Caki2 (cell line): ENCODE measurements around the gene LEKR1. TPM values are rescaled to one million over a fixed set of nuclear protein-coding genes. Genes with fewer than 3 reads are reported as not detected.

Source experiments
- DNase-seq: peaks from one replicate; pipeline ENCODE4 v3.0.0-alpha.2; 2015; ENCODE audit warnings: low read depth
- in situ Hi-C: cut with HindIII; loops from 2 replicates; pipeline ENCODE4 v1.10.0; 2016; ENCODE audit warnings: low sequenced_read_pairs, low pct_unique_long_range_greater_than_20kb, mixed read lengths
- total RNA-seq: library from RNA; depleted of rRNA; stranded (reverse); fragments of >200 nt; shearing (Covaris generic); gene quantifications from 2 replicates; pipeline ENCODE4 v1.2.3, GENCODE V29; 2014; ENCODE audit warnings: low replicate concordance

Gene LEKR1
- total RNA-seq, 1 experiment from 2014 or later = not detected

DNA sequence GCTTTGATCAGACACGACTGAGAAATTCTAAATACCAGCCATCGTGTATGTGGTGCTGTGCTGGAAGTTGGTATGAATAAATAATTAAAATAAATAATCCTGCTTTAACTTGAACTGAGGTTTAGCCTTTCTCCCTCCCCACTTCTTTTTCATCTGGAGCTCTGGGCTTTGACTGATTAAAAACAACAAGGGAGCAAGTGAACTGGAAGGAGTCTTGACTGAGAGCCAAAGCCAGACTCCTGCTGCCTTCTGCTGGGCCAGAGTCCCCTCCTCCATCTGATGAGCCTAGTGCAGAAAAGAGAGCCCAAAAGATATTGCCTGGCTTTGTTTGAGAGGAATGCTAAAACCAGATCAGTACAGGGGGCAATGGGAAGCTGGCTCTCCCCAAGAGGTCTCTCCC is 237.8 kb downstream of the LEKR1 start:
- DNase-seq = no peak
- in situ Hi-C loops = no loop called here

DNA sequence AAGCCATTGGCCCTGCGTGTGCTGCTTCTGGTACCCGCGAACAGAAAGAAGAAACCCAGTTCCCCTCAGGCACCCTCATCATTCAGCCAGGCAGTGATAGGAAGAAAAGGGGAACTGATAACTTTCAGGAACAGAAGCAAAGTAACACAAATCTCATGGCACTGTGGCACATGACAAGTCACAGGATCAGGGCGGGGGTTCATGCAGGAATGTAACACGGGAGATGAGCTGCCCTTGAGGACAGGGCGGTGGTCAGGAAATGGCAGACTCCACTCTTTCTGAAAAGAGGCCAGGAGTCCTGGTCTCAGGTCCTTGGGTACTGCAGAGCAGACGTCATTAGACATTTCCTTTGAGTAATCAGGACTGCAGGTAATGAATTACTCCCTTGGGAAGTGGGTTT is 238.2 kb downstream of the LEKR1 start:
- in situ Hi-C loops = no loop called here
- DNase-seq = no peak

DNA sequence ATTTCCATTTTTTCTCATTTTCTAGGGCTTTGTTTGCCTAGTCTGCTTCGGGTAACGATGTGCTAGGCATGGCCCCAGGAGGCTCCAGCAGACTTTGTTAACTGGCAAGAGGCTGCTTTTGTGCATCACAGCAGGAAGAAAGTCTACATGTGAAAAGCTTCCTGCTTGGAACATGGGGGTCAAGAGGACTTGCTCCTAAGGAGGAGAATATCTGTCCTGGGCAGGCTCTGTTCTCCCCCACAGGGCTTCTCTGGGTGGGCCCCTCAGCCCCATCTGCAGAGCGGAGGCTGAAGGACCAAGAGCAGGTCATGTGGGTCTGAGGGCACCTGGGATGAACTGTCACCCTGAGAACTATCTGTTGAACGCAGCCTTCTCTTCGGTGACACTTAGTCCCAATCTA is 239.0 kb downstream of the LEKR1 start:
- no peak for DNase-seq
- in situ Hi-C loops = no loop called here

DNA sequence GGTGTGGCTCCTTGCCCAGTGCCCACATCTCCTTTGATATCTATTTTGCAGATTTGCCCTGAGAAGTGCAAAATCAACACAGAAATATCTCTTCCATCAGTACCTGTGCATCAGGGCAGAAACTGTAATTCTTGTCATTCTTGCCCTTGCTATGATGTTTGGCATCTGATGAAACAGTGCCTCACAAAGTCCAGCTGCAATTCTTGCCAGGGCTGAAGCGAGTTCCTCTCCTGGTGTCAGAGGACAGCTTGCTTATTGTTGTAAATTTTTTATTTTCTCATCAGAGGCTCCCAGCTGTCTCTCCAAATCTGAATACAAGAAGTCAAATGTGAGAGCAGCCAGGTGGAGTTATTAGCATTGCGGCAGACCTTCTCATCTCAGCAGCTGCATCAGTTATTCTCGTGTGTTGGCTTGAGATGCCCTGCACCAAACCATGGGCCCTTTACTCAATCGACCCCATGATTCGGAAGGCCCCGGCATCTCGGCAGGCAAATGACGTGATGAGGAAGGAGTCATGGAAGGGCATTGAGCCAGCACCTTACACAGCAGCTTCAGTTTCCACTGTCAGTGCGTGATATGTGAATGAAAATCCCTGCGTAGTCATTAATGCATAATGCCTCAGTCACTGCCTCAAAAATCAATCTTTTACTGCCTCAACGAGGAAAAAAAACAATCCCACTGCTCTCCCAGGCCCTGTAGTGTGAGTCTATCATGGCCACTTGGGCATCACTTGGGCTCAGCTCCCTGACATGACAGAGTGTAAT is 240.4 kb downstream of the LEKR1 start:
- in situ Hi-C loops = no loop called here
- no peak for DNase-seq

DNA sequence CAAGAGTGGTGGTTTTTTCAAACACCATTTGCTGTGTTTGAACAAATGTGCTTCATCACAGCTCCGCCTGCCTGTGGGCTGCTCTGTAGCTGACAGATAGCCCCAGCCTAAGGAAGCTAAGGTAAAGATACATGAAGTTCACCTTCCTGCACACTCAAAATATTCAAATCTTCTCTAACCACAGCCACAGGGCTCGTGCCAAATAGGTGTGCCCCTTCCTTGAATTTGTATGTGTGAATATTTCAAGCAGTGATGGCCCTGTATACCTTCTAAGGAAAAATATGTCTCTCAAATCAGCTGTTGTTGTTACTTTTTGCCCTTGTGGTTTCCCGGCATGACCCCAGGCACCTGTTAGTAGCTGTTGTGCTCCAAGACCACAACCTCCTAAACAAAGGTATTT is 241.0 kb downstream of the LEKR1 start:
- in situ Hi-C loops = no loop called here
- no peak for DNase-seq

DNA sequence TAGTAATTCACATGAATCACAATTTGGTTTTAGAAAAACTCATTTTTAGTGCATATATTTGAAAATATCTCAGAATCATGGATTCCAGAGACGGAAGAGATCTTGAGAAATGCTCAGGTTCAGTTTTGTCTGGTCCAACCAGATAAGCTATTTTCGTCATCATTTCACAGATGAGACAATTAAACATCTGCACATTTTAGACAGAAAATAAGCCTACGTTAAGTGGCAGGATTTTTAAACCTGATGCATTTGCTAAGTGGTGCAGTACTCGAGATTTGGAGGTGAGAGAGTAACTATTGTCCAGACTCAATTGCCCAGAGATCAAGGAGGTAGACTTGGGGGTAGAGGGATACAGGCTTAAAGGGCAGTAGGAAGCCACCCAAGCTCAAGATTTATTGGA is 243.3 kb downstream of the LEKR1 start:
- in situ Hi-C loops = no loop called here
- DNase-seq = no peak

DNA sequence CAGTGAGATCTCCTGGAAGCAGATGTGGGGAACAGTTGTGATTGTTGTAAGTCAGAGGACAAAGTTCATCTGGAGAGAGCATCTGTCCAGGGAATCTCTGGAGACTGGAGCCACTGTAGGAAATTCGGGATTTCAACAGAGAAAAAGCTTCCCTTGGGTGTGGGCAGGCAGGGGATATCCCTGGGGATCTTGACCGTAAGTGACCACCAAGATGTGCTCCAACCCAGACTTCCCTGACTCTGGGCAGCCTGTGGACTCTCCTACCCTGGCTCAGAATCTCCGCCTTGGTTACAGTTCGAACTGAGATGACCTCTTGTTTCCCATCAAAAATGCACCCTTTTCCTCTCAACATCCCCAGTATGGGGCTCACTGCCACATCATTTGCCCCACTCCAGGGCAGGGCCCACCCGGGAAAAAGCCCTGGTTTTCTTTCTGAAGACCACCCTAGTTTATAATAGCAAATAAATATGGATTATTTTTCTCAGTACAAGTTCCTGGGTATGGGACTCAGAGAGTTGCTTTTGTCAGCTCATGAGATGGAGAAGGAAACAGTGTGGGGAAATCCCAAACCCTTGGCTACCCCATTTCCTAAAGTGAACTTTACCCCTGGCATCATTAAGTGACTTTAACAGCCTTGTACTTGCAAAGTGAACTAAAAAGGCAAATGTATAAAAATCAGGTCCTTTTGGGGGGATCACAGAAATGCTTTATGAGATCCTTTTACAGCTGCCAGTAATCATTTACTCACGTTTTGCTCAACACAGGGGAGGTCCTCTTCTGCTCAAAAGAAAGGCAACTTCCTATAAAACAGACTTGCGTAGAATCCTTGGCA is 243.9 kb downstream of the LEKR1 start:
- no peak for DNase-seq
- in situ Hi-C loops = no loop called here

DNA sequence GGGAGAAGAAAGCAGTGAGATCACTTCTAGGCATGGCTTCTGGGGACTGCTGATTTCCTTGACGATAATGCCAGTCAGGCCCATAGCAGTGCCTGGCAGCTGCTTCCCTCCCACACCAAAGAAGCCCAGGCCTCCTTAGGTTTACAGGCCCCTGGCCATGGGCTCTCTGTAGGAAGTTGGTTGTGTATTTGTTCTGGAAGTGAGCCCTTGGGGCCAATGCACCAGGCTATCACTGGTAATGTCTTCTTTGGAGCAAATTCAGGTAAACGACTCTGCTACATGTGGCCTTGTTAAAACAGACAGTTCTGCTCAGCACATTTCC is 244.5 kb downstream of the LEKR1 start:
- in situ Hi-C loops = no loop called here
- DNase-seq = no peak

DNA sequence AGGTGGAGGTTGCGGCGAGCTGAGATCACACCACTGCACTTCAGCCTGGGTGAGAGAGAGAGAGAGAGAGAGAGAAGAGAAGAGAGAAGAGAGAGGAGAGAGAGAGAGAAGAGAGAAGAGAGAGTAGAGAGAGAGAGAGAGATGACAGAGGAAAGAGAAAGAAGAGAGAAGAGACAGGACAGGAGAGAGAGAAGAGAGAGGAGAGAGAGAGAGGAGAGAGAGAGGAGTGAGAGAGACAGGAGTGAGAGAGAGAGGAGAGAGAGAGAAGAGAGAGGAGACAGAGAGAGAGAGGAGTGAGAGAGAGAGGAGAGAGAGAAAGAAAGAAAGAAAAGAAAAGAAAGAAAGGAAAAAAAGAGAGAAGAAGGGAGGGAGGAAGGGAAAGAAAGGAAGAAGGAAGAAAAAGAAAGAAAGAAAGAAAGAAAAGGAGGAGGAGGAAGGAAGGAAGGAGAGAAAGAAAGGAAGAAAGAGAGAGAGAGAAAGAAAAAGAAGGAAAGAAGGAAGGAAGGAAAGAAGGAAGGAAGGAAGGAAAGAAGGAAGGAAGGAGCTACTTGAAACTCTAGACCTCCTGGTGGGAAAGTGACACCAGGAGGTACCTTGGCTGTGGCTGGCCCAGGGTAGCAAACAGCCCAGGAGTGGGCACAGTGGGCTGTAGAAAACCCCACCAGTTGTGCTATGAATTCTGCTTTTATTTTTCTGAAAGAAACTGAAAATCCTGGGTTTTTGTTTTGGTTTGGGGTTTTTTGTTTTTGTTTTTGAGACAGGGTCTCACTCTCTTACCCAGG is 245.8 kb downstream of the LEKR1 start:
- in situ Hi-C loops = no loop called here
- no peak for DNase-seq

DNA sequence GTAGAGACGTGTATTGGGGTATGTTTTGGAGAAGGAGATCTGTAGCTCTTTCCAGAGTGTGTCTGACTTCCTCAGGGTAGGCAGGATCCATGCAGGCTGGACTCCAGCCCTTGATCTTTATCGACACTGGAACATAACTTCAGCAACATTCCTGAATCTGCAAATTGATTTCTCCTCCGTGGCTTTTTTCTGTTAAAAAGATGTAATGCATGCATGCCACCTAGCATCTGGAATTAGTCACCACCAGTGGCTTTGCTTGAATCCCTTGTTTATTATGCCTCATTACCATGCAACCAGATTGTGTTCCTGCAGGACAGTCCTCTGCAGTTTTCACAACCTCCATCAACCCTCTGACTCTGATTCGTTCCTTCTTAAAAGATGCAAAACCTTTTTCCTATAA is 247.7 kb downstream of the LEKR1 start:
- DNase-seq = no peak
- in situ Hi-C loops = no loop called here

DNA sequence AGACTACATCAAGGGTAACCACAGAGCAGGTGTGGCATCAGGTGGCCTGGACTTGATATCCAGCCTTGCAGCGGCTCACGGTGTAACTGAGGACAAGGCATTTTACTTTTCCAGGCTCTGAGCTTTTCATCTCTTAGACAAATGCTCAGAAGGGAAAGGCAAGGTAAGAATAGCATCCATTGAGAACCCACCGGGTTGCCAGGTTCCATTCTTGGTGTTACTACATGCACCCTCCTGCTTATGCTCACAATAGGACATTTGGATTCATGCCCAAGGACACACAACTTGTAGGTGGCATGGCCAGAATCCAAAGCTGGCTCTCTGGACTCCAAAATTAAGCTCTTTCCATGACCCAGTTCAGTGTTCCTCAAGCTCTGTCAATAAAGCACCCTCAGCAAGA is 248.3 kb downstream of the LEKR1 start:
- in situ Hi-C loops = no loop called here

DNA sequence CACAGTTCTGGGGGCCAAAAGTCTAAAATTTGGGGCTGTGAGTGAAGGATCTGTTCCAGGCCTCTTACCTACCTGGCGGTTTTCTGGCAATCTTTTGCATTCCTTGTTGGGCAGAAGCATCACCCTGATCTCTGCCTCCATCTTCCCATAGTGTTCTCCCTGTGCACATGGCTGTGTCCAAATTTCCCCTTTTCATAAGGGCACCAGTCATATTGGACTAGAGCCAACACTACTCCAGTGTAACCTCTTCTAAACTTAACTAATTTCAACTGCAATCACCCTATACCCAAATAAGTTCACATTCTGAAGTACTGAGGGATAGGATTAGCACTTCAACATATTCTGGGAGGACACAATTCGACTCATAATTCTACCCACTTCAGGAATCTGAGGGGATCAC is 248.8 kb downstream of the LEKR1 start:
- no peak for DNase-seq
- in situ Hi-C loops = no loop called here

More for the DNA sequence above, 248.3 kb downstream of the LEKR1 start:
- no peak for DNase-seq

DNA sequence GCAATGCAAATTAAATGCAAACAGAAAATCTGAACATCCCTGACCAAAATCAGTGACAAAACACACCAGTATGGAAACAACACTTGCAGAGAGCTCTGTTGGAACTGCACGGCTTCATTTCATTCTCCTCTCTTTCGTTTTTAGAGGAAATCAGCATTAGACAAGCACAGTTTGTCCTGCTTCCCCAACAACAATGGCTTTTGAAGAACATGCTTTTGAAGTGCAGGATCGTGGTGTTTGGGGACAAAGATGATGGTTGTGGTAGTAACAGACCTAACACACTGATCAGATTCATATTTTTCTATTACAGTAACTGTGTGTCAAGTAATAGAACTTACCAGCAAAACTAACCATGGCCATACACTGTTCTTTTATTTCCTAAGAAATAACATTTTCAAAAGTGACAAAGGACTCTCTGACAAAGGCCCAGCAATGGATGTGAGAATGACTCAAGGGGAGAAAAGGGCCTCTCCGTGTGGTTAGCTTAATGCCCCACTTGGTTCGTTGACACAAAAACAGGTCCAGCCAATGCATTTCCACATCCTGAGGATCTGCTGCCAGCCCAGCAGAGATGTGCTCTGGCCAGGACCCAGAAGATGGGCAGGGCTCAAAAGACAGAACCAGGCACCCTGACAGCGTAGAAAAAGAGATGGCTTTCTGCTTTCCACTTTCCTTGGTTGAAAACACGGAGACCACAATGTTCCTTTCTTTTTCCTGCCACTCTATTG is 249.7 kb downstream of the LEKR1 start:
- no peak for DNase-seq
- in situ Hi-C loops = no loop called here

DNA sequence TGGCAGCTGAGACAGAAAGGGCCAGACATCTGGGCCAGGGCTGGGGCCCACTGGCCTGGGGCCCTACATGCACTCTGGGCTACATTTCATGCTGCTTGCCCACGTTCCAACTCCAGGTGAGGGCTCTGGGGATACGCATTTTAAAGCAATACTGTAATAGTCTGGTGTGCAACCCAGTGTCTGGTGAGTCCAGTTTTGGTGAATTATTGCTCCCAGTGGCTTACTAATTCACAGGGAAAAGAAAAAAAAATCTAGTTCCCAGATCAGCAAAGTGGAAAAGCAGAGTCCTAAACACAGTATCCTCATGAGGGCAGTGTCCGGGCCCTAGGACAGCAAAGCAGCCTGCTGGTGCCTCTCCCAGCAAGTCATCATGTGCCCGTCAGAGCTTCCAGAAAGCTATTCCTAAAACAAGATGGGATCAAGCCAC is 251.4 kb downstream of the LEKR1 start:
- in situ Hi-C loops = no loop called here
- DNase-seq = peak; percentile 32

DNA sequence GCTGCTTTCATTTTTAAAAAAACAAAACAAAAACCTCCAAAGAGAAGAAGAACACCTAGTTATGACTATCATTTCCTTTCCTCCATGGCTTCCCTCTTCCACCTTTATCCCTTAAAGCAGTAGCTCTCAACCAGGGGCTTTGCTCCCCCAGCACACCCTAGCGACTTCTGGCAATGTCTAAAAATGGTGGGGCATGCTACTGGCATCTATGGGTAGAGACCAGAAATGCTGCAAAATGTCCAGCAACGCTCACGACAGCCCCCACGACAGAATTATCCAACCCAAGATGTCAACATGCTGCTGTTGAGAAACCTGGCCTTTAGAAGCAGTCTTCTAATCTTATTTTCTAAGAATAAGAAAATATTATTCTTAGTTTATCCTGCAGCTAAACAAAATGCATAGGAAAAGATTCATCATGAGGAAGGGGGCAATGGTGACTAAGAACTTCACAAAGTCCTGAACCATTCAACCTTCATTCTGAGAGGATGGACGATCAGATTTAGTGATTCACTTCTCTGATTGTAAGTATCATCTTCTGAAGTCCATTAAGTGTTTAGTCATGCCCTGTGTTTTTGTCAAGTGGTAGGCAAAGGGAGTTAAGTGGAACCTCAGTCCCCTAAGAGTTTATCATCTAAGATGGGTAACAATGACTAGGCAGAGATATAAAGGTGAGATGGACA is 252.1 kb downstream of the LEKR1 start:
- no peak for DNase-seq
- in situ Hi-C loops = no loop called here

DNA sequence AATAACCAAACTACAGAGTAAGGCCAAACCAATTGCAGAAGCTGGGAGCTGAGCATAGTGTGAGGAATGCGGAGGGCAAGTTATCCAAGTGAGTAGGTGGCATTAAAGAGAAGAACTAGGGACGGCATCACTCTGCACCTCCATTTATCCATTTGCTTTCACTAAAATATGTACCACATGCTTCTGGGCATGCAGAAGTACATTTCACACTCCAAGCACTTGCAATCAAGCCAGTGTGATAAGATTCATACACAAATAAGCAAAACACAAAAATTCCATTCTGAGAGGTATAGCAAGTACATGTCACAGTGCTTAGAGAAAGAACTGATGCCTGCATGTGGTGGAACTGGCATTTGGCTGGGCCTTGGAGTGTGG is 252.6 kb downstream of the LEKR1 start:
- DNase-seq = no peak
- in situ Hi-C loops = no loop called here

DNA sequence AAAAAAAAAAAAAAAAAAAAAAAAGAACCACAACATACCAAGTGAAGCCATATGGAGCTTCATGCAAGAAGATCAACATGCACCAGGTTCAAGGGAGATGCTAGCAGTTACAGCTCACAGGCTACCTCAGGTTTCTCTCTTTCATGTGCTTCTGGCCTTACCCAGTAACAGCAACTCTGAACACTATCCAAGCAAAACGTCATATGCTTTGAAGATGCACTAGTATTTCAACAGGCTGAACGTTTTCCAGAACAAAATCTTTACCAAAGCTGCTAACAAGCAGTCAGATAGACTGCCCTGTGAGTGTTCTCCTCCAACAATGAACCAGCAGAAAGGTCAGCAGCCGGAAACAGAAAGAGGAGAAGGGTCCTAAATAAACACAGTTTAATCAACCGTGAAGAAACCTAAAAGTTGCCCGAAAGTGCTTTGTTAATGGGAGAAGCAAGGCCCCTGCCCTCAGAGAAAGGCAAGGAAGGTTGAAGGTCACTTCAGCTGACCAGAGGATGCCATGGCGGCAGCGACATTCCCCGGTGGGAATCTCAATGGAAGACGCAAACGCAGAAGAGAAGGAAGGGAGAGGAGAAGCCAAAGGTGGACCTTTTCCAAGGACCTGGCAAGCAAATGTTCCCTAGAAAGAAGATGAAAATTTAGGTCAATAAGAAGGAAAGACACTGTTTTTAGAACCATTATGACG is 253.7 kb downstream of the LEKR1 start:
- DNase-seq = no peak
- in situ Hi-C loops = no loop called here
